Left ventricle myocardium inferior (tissue), 1 donor: ENCODE measurements around the gene TBC1D5. TPM values are rescaled to one million over a fixed set of nuclear protein-coding genes. Genes with fewer than 3 reads are reported as not detected.
"Not testable (repeated sequence)": the region's sequence is repeated elsewhere in the genome, so short reads cannot be mapped to it uniquely, and the experiment has no call there.

Experiments
- DNase-seq: peaks from one replicate; pipeline ENCODE4 v3.0.0-alpha.2; 2020
- H3K27ac ChIP-seq: fragments of 200-600 bp; replicated peaks from 2 replicates; pipeline ENCODE4 v1.8.0; 2021
- H3K27me3 ChIP-seq: fragments of 200-600 bp; 2 replicates; pipeline ENCODE4 v1.8.0; 2021; ENCODE audit warnings: low read depth
- H3K36me3 ChIP-seq: fragments of 200-600 bp; 2 replicates; pipeline ENCODE4 v1.8.0; 2021
- H3K4me1 ChIP-seq: fragments of 200-600 bp; 2 replicates; pipeline ENCODE4 v1.8.0; 2021
- H3K4me3 ChIP-seq: fragments of 200-600 bp; 2 replicates; pipeline ENCODE4 v1.8.0; 2021; ENCODE audit warnings: mild to moderate bottlenecking, moderate library complexity
- H3K9me3 ChIP-seq: fragments of 200-600 bp; replicated peaks from 2 replicates; pipeline ENCODE4 v1.8.0; 2021
- intact Hi-C: fragments of 100-400 bp; cut with micrococcal nuclease; formaldehyde crosslinking; loops from one replicate; pipeline ENCODE4 v1.11.0; 2022
- total RNA-seq: library from RNA; stranded (reverse); fragmentation: NEBNext Ultra II Directional; extraction: Animal tissue kit (Norgen Biotek cat#: 25700); gene quantifications from one replicate; pipeline ENCODE4 v1.2.1, GENCODE V29; 2021
- TF ChIP-seq, protein P1 (sequence below): fragments of 200-600 bp; IDR thresholded peaks from 2 replicates; pipeline ENCODE4 v1.8.0; 2021; ENCODE audit warnings: antibody characterized with exemption, mild to moderate bottlenecking, borderline replicate concordance
- donor health status: DM: no; HTN: yes; CAD: no; lungs with severe emphysema.

Gene TBC1D5
- total RNA-seq, 1 donor from 2014 or later = 26.9 TPM

GRCh38 chr3:17546500-17547255, 195.8 kb downstream of the TBC1D5 start:
- DNase-seq = peak; percentile 15
- Histone ChIP-seq H3K9me3 (no peaks in the 10 kb centered on the region), H3K4me1 (peaks cover 9% of the 10 kb centered on the region), H3K27me3 (no peaks in the 10 kb centered on the region), H3K4me3 (no peak overlapping the region), H3K27ac (no peak overlapping the region), H3K36me3 (no peaks in the 10 kb centered on the region)
- TF ChIP-seq, protein P1, sequence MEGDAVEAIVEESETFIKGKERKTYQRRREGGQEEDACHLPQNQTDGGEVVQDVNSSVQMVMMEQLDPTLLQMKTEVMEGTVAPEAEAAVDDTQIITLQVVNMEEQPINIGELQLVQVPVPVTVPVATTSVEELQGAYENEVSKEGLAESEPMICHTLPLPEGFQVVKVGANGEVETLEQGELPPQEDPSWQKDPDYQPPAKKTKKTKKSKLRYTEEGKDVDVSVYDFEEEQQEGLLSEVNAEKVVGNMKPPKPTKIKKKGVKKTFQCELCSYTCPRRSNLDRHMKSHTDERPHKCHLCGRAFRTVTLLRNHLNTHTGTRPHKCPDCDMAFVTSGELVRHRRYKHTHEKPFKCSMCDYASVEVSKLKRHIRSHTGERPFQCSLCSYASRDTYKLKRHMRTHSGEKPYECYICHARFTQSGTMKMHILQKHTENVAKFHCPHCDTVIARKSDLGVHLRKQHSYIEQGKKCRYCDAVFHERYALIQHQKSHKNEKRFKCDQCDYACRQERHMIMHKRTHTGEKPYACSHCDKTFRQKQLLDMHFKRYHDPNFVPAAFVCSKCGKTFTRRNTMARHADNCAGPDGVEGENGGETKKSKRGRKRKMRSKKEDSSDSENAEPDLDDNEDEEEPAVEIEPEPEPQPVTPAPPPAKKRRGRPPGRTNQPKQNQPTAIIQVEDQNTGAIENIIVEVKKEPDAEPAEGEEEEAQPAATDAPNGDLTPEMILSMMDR = no peak
- intact Hi-C loops = no loop called here

DNA sequence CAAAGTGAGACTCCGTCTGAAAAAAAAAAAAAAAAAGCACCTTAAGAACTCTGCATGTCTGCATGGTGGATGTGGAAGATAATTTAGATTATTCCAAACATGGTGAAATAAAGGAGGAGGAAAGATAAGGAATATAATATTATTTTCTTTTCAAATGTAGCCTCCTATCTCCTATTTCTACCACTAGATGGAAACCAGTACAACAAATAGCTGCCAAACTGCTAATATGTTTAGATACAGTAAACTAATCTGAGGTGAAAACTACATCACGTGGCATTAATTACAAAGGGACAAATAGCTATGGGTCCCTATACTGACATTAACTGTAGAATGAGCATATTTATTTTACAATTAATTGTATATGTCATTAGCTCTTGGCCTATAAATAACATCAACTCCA, 197.8 kb downstream of the TBC1D5 start:
- H3K36me3 ChIP-seq = no peaks in the 10 kb centered on the region
- no peaks in the 10 kb centered on the region for H3K4me1 ChIP-seq
- TF ChIP-seq, protein P1 = peak; percentile 30
- no peaks in the 10 kb centered on the region for H3K27me3 ChIP-seq
- intact Hi-C loops = no loop called here
- no peak for DNase-seq
- H3K27ac ChIP-seq = no peak overlapping the region
- no peak overlapping the region for H3K4me3 ChIP-seq
- H3K9me3 ChIP-seq = no peaks in the 10 kb centered on the region

DNA sequence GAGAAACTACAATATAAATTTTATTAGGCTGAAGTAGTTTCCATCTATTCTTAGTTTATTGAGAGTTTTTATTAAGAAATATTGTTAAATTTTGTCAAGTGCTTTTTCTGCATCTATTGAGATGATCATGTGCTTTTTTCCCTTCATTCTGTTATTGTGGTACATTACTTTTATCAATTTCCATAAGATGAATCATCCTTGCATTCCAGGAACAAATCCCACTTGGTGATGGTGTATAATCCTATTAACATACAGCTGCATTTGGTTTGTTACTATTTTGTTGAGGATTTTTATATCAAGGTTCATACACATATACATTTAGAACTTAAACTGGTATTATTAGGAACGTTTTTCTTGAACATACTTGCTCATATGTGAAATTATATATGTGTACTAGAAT, 199.8 kb downstream of the TBC1D5 start:
- intact Hi-C loops = no loop called here
- Histone ChIP-seq H3K27ac (no peak overlapping the region), H3K27me3 (no peaks in the 10 kb centered on the region)

GRCh38 chr3:17539436-17539835, 203.0 kb downstream of the TBC1D5 start:
- no peaks in the 10 kb centered on the region for H3K27me3 ChIP-seq
- H3K4me1 ChIP-seq = peaks cover 21% of the 10 kb centered on the region
- no peak overlapping the region for H3K27ac ChIP-seq
- no peaks in the 10 kb centered on the region for H3K36me3 ChIP-seq
- H3K4me3 ChIP-seq = no peak overlapping the region
- intact Hi-C loops = no loop called here
- TF ChIP-seq, protein P1 = no peak
- no peak for DNase-seq
- H3K9me3 ChIP-seq = no peaks in the 10 kb centered on the region

More for the DNA sequence above, 199.8 kb downstream of the TBC1D5 start:
- TF ChIP-seq, protein P1 = no peak
- Histone ChIP-seq H3K4me3 (no peak overlapping the region), H3K9me3 (no peaks in the 10 kb centered on the region), H3K4me1 (no peaks in the 10 kb centered on the region), H3K36me3 (no peaks in the 10 kb centered on the region)
- DNase-seq = no peak

DNA sequence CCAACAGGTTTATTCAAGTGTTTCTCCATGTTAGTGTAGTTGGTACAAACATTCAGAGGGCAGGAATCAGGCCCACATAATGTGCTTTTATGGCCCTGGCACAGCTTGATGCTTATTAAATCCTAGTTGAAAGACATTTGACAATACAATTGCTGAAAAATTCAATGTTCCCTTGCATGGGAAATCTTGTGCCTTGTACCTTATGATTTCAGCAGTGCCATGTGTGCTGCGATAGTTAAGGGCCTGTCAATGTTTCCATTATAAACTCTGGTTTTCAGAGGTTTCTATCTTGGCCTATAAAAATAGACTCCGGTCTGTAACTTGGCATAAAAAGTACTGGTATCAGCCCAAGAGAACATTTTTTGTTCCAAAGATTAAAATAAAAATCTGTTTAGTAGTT, 207.2 kb downstream of the TBC1D5 start:
- Histone ChIP-seq H3K27me3 (no peaks in the 10 kb centered on the region), H3K9me3 (peaks cover 6% of the 10 kb centered on the region), H3K36me3 (no peaks in the 10 kb centered on the region), H3K4me1 (peaks cover 27% of the 10 kb centered on the region), H3K27ac (peak overlapping the region; percentile 52), H3K4me3 (no peak overlapping the region)
- intact Hi-C loops = no loop called here
- no peak for DNase-seq
- TF ChIP-seq, protein P1 = no peak

GRCh38 chr3:17532446-17532845, 210.0 kb downstream of the TBC1D5 start:
- H3K4me3 ChIP-seq, DNase-seq, H3K27ac ChIP-seq, H3K36me3 ChIP-seq, H3K9me3 ChIP-seq, H3K27me3 ChIP-seq, intact Hi-C loops: not testable (repeated sequence)
- H3K4me1 ChIP-seq = peaks cover 27% of the 10 kb centered on the region
